HUDEP-2 (cell line): ENCODE results near the gene KCNJ5.
"Not testable (repeated sequence)": the region's sequence is repeated elsewhere in the genome, so short reads cannot be mapped to it uniquely, and the experiment has no call there.

ENCODE experiments used
- DNase-seq, 76 experiments: peaks; one replicate each; lab custom pipeline; 2025; ENCODE audit not compliant: unreplicated experiment in 76 of 76; lab: John Stamatoyannopoulos, UW

Gene KCNJ5

GRCh38 chr11:128909438-128910125 lies 18.4 kb downstream of the KCNJ5 start:
- no peak for DNase-seq

GRCh38 chr11:128910576-128910975 lies 19.4 kb downstream of the KCNJ5 start:
- no peak for DNase-seq

DNA sequence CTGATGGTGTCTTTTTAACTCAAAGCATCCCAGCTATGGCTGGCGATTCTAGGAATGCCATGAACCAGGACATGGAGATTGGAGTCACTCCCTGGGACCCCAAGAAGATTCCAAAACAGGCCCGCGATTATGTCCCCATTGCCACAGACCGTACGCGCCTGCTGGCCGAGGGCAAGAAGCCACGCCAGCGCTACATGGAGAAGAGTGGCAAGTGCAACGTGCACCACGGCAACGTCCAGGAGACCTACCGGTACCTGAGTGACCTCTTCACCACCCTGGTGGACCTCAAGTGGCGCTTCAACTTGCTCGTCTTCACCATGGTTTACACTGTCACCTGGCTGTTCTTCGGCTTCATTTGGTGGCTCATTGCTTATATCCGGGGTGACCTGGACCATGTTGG lies 20.1 kb downstream of the KCNJ5 start:
- DNase-seq = no peak

DNA sequence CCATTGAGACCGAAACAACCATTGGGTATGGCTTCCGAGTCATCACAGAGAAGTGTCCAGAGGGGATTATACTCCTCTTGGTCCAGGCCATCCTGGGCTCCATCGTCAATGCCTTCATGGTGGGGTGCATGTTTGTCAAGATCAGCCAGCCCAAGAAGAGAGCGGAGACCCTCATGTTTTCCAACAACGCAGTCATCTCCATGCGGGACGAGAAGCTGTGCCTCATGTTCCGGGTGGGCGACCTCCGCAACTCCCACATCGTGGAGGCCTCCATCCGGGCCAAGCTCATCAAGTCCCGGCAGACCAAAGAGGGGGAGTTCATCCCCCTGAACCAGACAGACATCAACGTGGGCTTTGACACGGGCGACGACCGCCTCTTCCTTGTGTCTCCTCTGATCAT lies 20.5 kb downstream of the KCNJ5 start:
- no peak for DNase-seq

GRCh38 chr11:128913806-128914205 lies 22.6 kb downstream of the KCNJ5 start:
- no peak for DNase-seq

- no peak for DNase-seq
These were observed 23.3 kb downstream of the KCNJ5 start for GRCh38 chr11:128914216-128915148.

DNA sequence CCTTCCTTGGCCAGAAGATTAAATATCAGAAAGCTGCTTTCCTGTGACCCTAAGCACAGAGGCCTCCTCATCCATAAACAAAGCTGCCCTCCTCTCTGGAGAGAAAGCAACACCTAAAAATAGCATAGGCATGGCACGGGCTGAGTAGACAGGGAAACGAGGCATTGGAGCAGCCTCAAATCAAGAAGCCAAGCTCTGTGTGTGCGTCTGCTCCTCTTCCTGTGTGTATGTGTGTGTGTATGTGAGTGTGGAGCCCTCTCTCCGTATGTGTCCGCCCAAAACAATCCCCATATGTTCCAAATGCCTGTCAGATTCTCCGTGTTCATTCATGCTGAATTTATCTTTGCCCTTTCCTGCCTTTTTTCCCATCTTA lies 24.0 kb downstream of the KCNJ5 start:
- DNase-seq = no peak

DNA sequence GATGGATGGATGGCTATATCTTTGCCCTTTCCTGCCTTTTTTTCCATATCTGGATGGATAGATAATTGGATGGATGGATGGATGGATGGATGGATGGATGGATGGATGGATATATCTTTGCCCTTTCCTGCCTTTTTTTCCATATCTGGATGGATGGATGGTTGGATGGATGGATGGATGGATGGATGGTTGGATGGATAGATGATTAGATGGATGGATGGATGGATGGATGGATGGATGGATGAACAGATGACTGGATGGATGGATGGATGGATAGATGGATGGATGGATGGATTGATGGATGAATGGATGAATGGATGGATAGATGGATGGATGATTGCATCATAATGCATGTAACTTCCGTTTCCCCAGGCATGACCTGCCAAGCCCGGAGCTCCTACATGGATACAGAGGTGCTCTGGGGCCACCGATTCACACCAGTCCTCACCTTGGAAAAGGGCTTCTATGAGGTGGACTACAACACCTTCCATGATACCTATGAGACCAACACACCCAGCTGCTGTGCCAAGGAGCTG lies 24.9 kb downstream of the KCNJ5 start:
- DNase-seq = no peak

GRCh38 chr11:128916681-128917080 lies 25.5 kb downstream of the KCNJ5 start:
- DNase-seq = no peak

DNA sequence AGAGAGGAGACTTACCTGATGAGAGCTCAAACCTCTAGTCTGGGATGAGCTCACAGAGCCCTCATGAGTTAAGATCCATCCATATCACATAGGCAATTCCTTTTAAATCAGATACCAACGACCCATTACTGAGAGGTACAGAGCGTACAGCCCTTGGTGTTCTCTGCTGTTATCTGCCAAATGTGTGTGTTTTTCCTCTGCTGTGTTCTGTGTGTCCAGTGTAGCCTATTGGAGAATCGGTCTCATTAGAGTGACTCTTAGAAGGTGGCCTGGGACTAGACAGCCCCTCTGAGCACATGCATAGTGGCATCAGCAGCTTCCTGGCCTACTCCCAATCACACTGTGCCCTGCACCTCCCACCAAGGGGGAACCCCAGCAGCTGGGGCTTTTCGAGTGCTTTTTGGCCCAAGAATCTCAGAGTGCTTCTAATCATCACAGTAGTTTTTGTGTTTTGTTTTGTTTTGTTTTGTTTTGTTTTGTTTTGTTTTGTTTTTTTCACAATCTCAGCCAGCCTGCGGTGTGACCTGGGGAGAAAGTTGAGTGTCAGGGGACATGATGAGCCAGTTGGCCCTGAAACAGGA lies 26.1 kb downstream of the KCNJ5 start:
- no peak for DNase-seq

DNA sequence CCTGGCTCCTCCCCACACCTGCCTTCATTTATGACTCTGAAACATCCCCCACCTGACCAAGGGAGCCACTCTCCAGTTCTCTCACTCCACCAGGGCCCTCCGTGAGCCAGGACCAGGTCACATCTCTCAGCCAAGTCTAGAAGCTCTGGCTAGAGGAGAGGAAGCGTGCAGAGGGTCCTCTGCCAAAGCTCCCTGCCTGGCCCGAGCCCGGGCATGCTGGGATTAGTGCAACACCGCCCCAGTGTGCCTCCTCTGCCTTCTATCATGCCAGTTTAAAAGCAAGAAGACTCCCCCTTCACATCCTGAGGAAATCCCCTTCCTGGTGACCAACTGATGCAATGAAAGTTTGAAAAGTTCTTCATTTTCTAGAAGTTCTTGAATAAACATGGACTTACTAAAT lies 28.1 kb downstream of the KCNJ5 start:
- no peak for DNase-seq

DNA sequence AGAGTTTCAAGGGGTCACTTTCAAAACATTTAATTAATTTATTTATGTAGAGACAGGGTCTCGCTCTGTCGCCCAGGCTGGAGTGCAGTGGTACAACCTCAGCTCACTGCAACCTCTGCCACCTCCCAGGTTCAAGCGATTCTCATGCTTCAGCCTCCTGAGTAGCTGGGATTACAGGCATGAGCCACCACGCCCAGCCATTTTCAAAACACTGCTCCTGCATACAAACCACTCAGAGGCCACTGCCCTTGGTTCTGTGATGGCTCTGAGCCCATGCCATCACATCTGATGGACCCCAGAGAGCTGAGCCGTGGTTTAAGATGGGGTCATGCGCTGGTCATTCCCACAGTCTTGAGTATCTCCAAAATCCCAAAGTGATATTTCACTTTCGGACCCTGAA lies 28.5 kb downstream of the KCNJ5 start:
- not testable (repeated sequence) for DNase-seq

DNA sequence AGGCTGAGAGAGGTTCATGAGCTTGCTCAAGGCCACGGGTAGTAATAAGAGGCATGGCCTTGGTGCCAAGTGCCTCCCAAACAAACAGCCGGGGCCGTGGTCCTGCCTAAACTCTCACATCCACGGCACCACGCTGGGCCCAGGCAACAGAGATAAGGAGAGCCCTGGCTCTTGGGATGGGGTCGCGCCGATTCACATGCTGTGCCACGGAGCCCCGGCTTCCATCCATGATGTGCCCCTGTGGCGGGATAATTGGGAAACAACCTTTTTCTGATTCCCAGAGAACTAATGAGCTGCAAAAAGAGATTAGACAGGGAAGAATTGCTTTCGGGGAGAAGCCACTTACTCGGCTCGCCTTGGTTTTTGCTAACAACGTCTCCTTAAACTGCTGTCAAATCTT lies 29.5 kb downstream of the KCNJ5 start:
- no peak for DNase-seq

DNA sequence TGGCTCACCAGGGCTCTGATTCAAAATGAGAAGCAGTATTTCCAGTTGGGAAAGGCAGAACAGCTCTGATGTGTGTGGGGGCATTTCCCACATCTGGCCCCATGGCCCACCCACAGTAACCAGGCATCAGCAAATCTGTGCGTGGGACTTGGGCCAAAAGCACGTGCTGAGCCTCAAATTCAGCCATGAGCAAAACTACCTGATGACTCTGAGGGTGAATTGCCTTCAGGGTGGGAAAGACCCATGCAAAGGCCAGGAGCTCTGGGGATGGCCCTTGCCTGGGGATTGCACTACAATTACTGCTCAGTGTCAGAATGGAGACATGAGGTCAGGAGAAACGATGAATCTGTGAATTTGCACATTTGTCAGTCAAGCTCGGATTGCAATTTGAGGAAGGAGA lies 30.6 kb downstream of the KCNJ5 start:
- no peak for DNase-seq

- no peak for DNase-seq
These were observed 32.9 kb downstream of the KCNJ5 start for GRCh38 chr11:128924104-128924503.

DNA sequence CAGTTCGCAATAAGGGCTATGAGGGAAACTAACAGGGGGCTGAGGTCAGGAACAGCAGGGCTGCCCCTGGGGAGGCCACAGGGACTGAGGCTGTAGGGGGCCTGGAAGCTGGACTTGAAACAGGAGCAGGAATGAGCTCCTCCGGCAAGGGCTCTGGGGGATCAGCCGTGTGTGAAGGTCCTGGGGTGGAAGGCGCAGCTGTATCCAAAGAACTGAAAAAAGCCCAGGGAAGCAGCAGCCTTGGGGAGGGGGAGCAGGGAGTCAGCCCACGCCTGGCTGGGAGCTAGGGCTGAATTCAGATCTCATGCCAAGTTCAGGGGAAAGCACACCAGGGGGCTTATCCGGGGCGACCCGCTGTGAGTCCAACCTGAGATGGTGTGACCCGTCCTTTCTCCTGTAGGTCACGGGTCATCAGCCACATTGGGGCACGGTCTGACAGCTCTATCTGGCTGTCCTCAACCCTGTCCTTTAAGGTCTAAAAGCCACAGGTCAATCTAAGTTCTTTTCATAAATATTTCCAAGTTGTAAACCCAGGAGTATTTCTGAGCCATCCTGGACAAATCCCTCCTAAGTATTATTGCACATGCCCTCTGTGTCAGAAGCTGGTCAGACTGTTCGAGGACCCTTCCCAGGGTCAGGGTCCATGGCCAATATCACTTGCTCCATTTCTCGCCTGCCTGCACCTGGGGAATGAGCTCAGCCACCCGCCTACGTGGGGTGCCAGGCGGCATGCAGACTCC lies 33.5 kb downstream of the KCNJ5 start:
- no peak for DNase-seq

DNA sequence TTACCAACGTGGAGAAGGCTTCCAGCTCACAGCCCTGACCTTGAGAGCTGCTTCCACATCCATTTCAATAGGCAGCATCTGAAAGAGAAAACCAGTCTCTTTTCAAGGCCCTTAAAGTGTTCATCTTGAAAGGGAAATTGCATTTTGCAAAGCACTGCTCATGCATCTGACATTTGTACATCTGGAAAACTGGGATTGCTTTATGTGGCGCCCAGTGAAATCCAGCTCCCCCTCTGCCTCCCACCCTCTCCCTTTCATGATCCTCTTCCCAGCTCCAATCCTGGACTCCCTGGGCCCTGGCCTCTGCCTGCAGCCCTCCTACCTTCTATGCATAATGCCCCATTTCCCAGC lies 34.1 kb downstream of the KCNJ5 start:
- DNase-seq = no peak

DNA sequence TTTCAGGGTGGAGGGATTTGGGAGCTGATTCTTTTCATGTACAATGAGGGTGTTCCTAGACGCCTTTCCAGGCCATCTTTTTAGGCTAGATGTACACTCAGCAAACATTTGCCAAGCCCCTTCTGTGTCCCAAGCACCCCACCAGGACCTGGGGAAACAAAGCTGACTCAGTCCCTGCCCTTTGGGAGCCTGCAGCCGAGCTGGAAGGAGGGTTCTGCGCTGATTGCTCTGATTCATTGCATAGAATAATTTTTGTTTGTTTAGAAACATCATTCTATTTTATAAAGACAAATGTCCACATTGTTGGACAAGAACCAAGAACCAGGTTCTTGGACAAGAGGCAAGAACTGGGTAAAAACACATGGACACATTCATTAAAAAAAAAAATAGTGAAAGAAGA lies 34.8 kb downstream of the KCNJ5 start:
- DNase-seq = no peak

- no peak for DNase-seq
These were observed 35.4 kb downstream of the KCNJ5 start for GRCh38 chr11:128926437-128927107.

- DNase-seq = no peak
These were observed 35.9 kb downstream of the KCNJ5 start for GRCh38 chr11:128927108-128927461.
